Epithelial cell of esophagus (primary cell): ENCODE results near the gene PARP3.

Experiments used
- DNase-seq: peaks from one replicate; pipeline ENCODE4 v3.0.0; 2010; ENCODE audit warnings: low read depth
- H3K4me3 ChIP-seq: 2 replicates; pipeline ENCODE4 v1.5.1; 2011; ENCODE audit warnings: mild to moderate bottlenecking, low read length, control low read depth
- TF ChIP-seq, protein P1 (sequence below): IDR thresholded peaks from 2 replicates; pipeline ENCODE4 v1.5.1; 2011; ENCODE audit warnings: low read depth, mild to moderate bottlenecking, low read length, control low read depth, inconsistent platforms; ENCODE audit not compliant: insufficient read depth; ENCODE audit errors: missing control alignments

PARP3 gene

GRCh38 chr3:51982838-51983577, 40.8 kb downstream of the PARP3 start, which contains the start of gene ACY1:
TSS of gene ACY1 (plus strand) at chr3:51983535. CDS start at chr3:51984065, 530 bp downstream.
- TF ChIP-seq, protein P1, sequence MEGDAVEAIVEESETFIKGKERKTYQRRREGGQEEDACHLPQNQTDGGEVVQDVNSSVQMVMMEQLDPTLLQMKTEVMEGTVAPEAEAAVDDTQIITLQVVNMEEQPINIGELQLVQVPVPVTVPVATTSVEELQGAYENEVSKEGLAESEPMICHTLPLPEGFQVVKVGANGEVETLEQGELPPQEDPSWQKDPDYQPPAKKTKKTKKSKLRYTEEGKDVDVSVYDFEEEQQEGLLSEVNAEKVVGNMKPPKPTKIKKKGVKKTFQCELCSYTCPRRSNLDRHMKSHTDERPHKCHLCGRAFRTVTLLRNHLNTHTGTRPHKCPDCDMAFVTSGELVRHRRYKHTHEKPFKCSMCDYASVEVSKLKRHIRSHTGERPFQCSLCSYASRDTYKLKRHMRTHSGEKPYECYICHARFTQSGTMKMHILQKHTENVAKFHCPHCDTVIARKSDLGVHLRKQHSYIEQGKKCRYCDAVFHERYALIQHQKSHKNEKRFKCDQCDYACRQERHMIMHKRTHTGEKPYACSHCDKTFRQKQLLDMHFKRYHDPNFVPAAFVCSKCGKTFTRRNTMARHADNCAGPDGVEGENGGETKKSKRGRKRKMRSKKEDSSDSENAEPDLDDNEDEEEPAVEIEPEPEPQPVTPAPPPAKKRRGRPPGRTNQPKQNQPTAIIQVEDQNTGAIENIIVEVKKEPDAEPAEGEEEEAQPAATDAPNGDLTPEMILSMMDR: no peak
- H3K4me3 ChIP-seq: peak within 1 kb of the TSS; percentile 65
- peak; percentile 91 for DNase-seq

DNA sequence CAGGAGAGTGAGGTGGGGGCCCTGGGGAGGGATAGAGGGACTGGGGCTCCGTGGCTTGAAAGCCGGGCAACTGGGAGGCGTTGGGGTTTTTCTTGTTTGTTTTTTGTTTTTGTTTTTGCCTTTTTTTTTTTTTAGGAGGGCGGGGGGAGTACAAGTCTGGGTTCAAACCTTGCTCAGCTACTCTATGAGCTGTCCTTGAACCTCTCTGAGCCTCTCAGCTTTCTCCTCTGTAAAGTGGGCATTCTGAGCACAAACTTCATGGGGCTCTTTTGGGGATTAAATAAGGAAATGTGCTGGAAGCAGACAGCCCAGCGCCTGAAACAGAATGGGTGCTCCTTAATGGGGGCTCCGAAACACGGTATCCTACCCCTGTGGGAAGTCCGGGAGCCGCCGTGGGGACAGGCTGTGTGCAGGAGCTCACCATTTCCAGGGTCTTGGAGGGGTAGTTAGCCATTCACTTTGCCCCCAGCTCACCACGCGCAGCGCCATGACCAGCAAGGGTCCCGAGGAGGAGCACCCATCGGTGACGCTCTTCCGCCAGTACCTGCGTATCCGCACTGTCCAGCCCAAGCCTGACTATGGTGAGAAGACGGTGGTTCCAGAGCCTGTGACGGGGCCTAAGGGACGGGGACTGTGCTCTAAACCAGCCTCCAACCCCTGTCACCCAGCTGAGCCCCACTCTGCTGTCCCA, 41.6 kb downstream of the PARP3 start:
- TF ChIP-seq, protein P1: no peak
- H3K4me3 ChIP-seq: peak overlapping the region; percentile 65

GRCh38 chr3:51984269-51984647, 42.1 kb downstream of the PARP3 start:
- no peak for DNase-seq
- peak overlapping the region; percentile 65 for H3K4me3 ChIP-seq
- TF ChIP-seq, protein P1: no peak

More for the DNA sequence above, 41.6 kb downstream of the PARP3 start:
- no peak for DNase-seq

DNA sequence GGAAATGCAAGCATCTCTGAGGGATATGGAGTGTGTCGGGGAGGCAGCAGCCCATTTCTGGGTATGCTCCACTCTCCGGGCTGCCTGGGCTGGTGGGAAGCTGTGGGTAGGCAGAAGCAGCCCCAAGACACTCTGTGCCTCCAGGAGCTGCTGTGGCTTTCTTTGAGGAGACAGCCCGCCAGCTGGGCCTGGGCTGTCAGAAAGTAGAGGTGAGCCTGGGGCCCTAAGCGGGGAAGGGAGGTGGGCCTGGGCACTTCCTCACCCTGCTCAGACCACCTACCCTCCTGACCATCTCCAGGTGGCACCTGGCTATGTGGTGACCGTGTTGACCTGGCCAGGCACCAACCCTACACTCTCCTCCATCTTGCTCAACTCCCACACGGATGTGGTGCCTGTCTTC, 42.9 kb downstream of the PARP3 start:
- TF ChIP-seq, protein P1: no peak
- H3K4me3 ChIP-seq: no peak overlapping the region
- DNase-seq: no peak

GRCh38 chr3:51986010-51986947, 44.1 kb downstream of the PARP3 start:
- H3K4me3 ChIP-seq: no peak overlapping the region
- DNase-seq: no peak
- TF ChIP-seq, protein P1: no peak

DNA sequence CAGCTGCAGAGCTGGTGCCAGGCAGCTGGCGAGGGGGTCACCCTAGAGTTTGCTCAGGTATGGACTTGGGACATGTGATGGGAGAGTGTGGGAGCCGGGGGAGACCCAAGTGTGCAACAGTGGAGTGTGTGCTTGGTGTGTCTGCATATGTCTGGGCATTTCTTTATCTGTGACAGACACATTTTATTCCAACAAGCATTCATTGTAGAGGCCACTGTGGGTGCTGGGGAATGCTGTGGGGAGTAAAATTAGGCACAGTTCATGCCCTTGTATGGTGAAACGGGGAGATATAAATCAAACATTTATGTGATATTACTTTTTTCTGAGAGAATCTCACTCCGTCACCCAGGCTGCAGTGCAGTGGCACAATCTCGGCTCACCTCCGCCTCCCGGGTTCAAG, 45.4 kb downstream of the PARP3 start:
- no peak overlapping the region for H3K4me3 ChIP-seq
- no peak for DNase-seq
- TF ChIP-seq, protein P1: no peak
